Measurements from ENCODE around the gene IL2RA. TPM values are rescaled to one million over a fixed set of nuclear protein-coding genes. Genes with fewer than 3 reads are reported as not detected.

Gene IL2RA
- total and polyA plus RNA-seq, 4 donors: 0.24 to 10.3 (median 3.4) TPM

DNA sequence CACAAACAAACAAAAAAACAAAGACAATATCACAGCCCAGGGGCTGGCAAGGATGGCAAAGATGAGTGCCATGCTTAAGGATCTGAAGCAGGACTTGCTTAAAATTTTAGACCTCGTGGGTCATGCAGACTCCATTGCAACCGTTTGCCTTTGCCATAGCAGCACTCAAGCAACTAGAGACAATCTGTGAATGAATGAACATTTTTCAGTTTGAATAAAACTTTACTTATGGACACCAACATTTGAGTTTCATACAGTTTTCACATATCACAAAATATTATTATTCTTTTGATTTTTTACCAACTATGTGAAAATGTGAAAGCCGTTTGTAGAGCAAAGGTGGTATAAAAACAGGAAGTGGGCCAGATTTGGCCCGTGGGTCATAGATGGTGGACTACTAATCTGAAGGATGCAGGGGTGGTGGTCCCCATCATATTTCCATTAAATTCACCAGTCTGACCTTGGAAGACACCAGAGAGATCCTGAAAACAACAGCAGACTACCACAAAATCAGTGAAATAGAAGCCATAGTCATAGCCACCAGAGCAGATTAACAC lies 18.3 kb upstream of the IL2RA start:
- Histone ChIP-seq H3K9me3 (ENCODE audit: control insufficient read depth in 4 of 4, insufficient read depth in 3 of 4, low read length in 3 of 4) (no peaks in the 10 kb centered on the region), H3K4me1 (ENCODE audit: control insufficient read depth in 5 of 5, insufficient read depth in 5 of 5, low read length in 5 of 5) (peaks cover 0 to 10% (median 0%) of the 10 kb centered on the region in 5 donors), H3K27ac (ENCODE audit: low read depth in 1 of 2, low read length in 1 of 2) (no peak overlapping the region), H3K4me3 (no peak overlapping the region), H3K9ac (ENCODE audit: insufficient read depth in 1 of 2, low read length in 2 of 2) (no peak overlapping the region), H3K36me3 (ENCODE audit: control insufficient read depth in 4 of 4, insufficient read depth in 4 of 4, low read length in 4 of 4) (no peaks in the 10 kb centered on the region), H3K27me3 (ENCODE audit: control insufficient read depth in 3 of 3, insufficient read depth in 3 of 3, low read length in 2 of 3) (peaks cover 0 to 10% (median 0%) of the 10 kb centered on the region in 3 donors)
- ATAC-seq (ENCODE audit: insufficient read depth, low FRiP score) (no peak), DNase-seq (no peak)
- 70 to 78% methylated on average over 4 of the region's 4 CpGs for WGBS, 2 donors
- no peak for TF ChIP-seq CTCF (IDR thresholded peaks at IDR 0.05; ENCODE audit: control extremely low read depth, extremely low read depth)

DNA sequence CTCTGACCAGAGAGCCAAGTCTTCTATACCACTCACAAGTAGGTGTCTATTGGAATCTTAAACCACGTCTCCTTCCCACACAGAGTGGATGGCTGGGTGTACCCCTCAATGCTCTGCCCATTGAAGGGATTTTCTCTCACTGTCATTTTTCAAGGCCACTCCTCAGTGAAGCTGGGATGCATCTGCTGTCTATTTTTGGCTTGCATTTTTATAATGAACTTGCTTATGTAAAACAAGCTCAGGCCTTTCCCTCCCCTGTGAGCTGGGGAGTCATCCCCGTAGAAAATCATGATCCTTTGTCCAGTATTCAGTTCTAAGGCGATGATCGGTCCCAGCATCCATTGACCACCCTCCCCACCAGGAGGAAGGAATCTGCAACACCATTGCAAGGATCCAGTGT lies 16.9 kb upstream of the IL2RA start:
- TF ChIP-seq CTCF (IDR thresholded peaks at IDR 0.05; ENCODE audit: control extremely low read depth, extremely low read depth): no peak
- no peaks in the 10 kb centered on the region for H3K36me3 ChIP-seq (ENCODE audit: control insufficient read depth in 4 of 4, insufficient read depth in 4 of 4, low read length in 4 of 4)
- no peak overlapping the region for H3K27ac ChIP-seq (ENCODE audit: low read depth in 1 of 2, low read length in 1 of 2)
- no peak overlapping the region for H3K4me3 ChIP-seq
- peaks cover 0 to 24% (median 0%) of the 10 kb centered on the region in 3 donors for H3K27me3 ChIP-seq (ENCODE audit: control insufficient read depth in 3 of 3, insufficient read depth in 3 of 3, low read length in 2 of 3)
- peaks cover 0 to 10% (median 0%) of the 10 kb centered on the region in 5 donors for H3K4me1 ChIP-seq (ENCODE audit: control insufficient read depth in 5 of 5, insufficient read depth in 5 of 5, low read length in 5 of 5)
- 70 to 97% methylated on average over 4 of the region's 4 CpGs for WGBS, 2 donors
- no peak for ATAC-seq (ENCODE audit: insufficient read depth, low FRiP score)
- H3K9ac ChIP-seq (ENCODE audit: insufficient read depth in 1 of 2, low read length in 2 of 2): no peak overlapping the region
- DNase-seq: no peak
- H3K9me3 ChIP-seq (ENCODE audit: control insufficient read depth in 4 of 4, insufficient read depth in 3 of 4, low read length in 3 of 4): no peaks in the 10 kb centered on the region

- H3K27me3 ChIP-seq (ENCODE audit: control insufficient read depth in 3 of 3, insufficient read depth in 3 of 3, low read length in 2 of 3): peaks cover 0 to 14% (median 0%) of the 10 kb centered on the region in 3 donors
- no peak overlapping the region for H3K9ac ChIP-seq (ENCODE audit: insufficient read depth in 1 of 2, low read length in 2 of 2)
- H3K9me3 ChIP-seq (ENCODE audit: control insufficient read depth in 4 of 4, insufficient read depth in 3 of 4, low read length in 3 of 4): no peaks in the 10 kb centered on the region
- WGBS, 2 donors: 86 to 96% methylated on average over 12 of the region's 12 CpGs
- H3K36me3 ChIP-seq (ENCODE audit: control insufficient read depth in 4 of 4, insufficient read depth in 4 of 4, low read length in 4 of 4): no peaks in the 10 kb centered on the region
- ATAC-seq (ENCODE audit: insufficient read depth, low FRiP score) (no peak), DNase-seq (no peak)
- no peak overlapping the region for H3K27ac ChIP-seq (ENCODE audit: low read depth in 1 of 2, low read length in 1 of 2)
- no peaks in the 10 kb centered on the region for H3K4me1 ChIP-seq (ENCODE audit: control insufficient read depth in 5 of 5, insufficient read depth in 5 of 5, low read length in 5 of 5)
- no peak overlapping the region for H3K4me3 ChIP-seq
- no peak for TF ChIP-seq CTCF (IDR thresholded peaks at IDR 0.05; ENCODE audit: control extremely low read depth, extremely low read depth)
Observed at GRCh38 chr10:6077071-6077675, 15.0 kb upstream of the IL2RA start.

Measured in lung (tissue), 12 donors.